GM18951 (cell line): ENCODE measurements around the gene FAM149B1.

Source experiments
- POLR2A ChIP-seq: IDR thresholded peaks from 4 replicates; pipeline ENCODE4 v1.6.1; 2011; ENCODE audit warnings: mild to moderate bottlenecking; ENCODE audit not compliant: insufficient read length, insufficient read depth; ENCODE audit errors: extremely low read depth
- in situ Hi-C: fragments of 300-500 bp; cut with MboI; formaldehyde crosslinking; loops from one replicate; pipeline ENCODE4 v1.12.0; 2022; ENCODE audit warnings: low sequenced_read_pairs, mixed read lengths, inconsistent platforms; ENCODE audit not compliant: unreplicated experiment

Gene FAM149B1

GRCh38 chr10:73228247-73228646 is 60.3 kb downstream of the FAM149B1 start:
- in situ Hi-C loops, result no loop called here
- TF ChIP-seq POLR2A, result no peak

GRCh38 chr10:73229567-73229966 is 61.6 kb downstream of the FAM149B1 start:
- in situ Hi-C loops, result no loop called here
- TF ChIP-seq POLR2A, result no peak

GRCh38 chr10:73232887-73233286 is 65.0 kb downstream of the FAM149B1 start:
- in situ Hi-C loops, result no loop called here

GRCh38 chr10:73233883-73234282 is 66.0 kb downstream of the FAM149B1 start:
- in situ Hi-C loops, result no loop called here

More at GRCh38 chr10:73232887-73233286, 65.0 kb downstream of the FAM149B1 start:
- TF ChIP-seq POLR2A, result no peak

GRCh38 chr10:73234695-73235094 is 66.8 kb downstream of the FAM149B1 start:
- no peak for TF ChIP-seq POLR2A
- in situ Hi-C loops, result no loop called here

More at GRCh38 chr10:73233883-73234282, 66.0 kb downstream of the FAM149B1 start:
- TF ChIP-seq POLR2A, result no peak

GRCh38 chr10:73238990-73239566 is 71.2 kb downstream of the FAM149B1 start:
- in situ Hi-C loops, result no loop called here

GRCh38 chr10:73239908-73240307 is 72.0 kb downstream of the FAM149B1 start:
- in situ Hi-C loops, result no loop called here
- TF ChIP-seq POLR2A, result no peak

More at GRCh38 chr10:73238990-73239566, 71.2 kb downstream of the FAM149B1 start:
- no peak for TF ChIP-seq POLR2A

GRCh38 chr10:73244866-73245477 is 77.1 kb downstream of the FAM149B1 start:
- no peak for TF ChIP-seq POLR2A
- in situ Hi-C loops, result no loop called here

- TF ChIP-seq POLR2A, result no peak
- in situ Hi-C loops, result no loop called here
Measured at GRCh38 chr10:73246322-73246645, 78.4 kb downstream of the FAM149B1 start.

GRCh38 chr10:73246646-73247508 is 79.0 kb downstream of the FAM149B1 start, which contains the start of gene DNAJC9:
DNAJC9 (minus strand) TSS chr10:73247255; CDS start chr10:73247189, 66 bp downstream.
- in situ Hi-C loops, result no loop called here
- TF ChIP-seq POLR2A, result peak; percentile 96

- in situ Hi-C loops, result no loop called here
Measured at GRCh38 chr10:73247509-73248258, 79.8 kb downstream of the FAM149B1 start.

GRCh38 chr10:73248259-73248724 is 80.4 kb downstream of the FAM149B1 start:
- in situ Hi-C loops, result no loop called here
- TF ChIP-seq POLR2A, result no peak

More at GRCh38 chr10:73247509-73248258, 79.8 kb downstream of the FAM149B1 start:
- no peak for TF ChIP-seq POLR2A
